ENCODE measurements around the gene ITPR2.
A peak's percentile ranks its signal among the peaks of the same experiment; 100 is the strongest.

The ITPR2 gene

GRCh38 chr12:26373606-26374495 lies 459.1 kb downstream of the ITPR2 start:
- no peak for DNase-seq (ENCODE audit: low read depth, low spot score)
- no peak overlapping the region for H3K4me3 ChIP-seq (ENCODE audit: low read length)

GRCh38 chr12:26372866-26373265 lies 460.1 kb downstream of the ITPR2 start:
- no peak overlapping the region for H3K4me3 ChIP-seq (ENCODE audit: low read length)
- DNase-seq (ENCODE audit: low read depth, low spot score) = no peak

- DNase-seq (ENCODE audit: low read depth, low spot score) = no peak
- no peak overlapping the region for H3K4me3 ChIP-seq (ENCODE audit: low read length)
These were observed 462.9 kb downstream of the ITPR2 start for GRCh38 chr12:26370098-26370497.

GRCh38 chr12:26369588-26369987 lies 463.4 kb downstream of the ITPR2 start:
- no peak overlapping the region for H3K4me3 ChIP-seq (ENCODE audit: low read length)
- no peak for DNase-seq (ENCODE audit: low read depth, low spot score)

GRCh38 chr12:26367991-26368730 lies 464.8 kb downstream of the ITPR2 start:
- no peak for DNase-seq (ENCODE audit: low read depth, low spot score)
- H3K4me3 ChIP-seq (ENCODE audit: low read length) = no peak overlapping the region

GRCh38 chr12:26361964-26362363 lies 471.0 kb downstream of the ITPR2 start:
- no peak for DNase-seq (ENCODE audit: low read depth, low spot score)
- no peak overlapping the region for H3K4me3 ChIP-seq (ENCODE audit: low read length)

- DNase-seq (ENCODE audit: low read depth, low spot score) = no peak
- no peak overlapping the region for H3K4me3 ChIP-seq (ENCODE audit: low read length)
These were observed 472.9 kb downstream of the ITPR2 start for GRCh38 chr12:26360062-26360461.

GRCh38 chr12:26359576-26359975 lies 473.4 kb downstream of the ITPR2 start:
- no peak overlapping the region for H3K4me3 ChIP-seq (ENCODE audit: low read length)
- no peak for DNase-seq (ENCODE audit: low read depth, low spot score)

- DNase-seq (ENCODE audit: low read depth, low spot score) = no peak
- no peak overlapping the region for H3K4me3 ChIP-seq (ENCODE audit: low read length)
These were observed 474.3 kb downstream of the ITPR2 start for GRCh38 chr12:26358651-26359050.

- H3K4me3 ChIP-seq (ENCODE audit: low read length) = no peak overlapping the region
- no peak for DNase-seq (ENCODE audit: low read depth, low spot score)
These were observed 485.7 kb downstream of the ITPR2 start for GRCh38 chr12:26347300-26347699.

- H3K4me3 ChIP-seq (ENCODE audit: low read length) = no peak overlapping the region
- no peak for DNase-seq (ENCODE audit: low read depth, low spot score)
These were observed 486.3 kb downstream of the ITPR2 start for GRCh38 chr12:26346736-26347135.

GRCh38 chr12:26345471-26346003 lies 487.5 kb downstream of the ITPR2 start:
- H3K4me3 ChIP-seq (ENCODE audit: low read length) = no peak overlapping the region
- peak; percentile 53 for DNase-seq (ENCODE audit: low read depth, low spot score)

- H3K4me3 ChIP-seq (ENCODE audit: low read length) = no peak overlapping the region
- DNase-seq (ENCODE audit: low read depth, low spot score) = no peak
These were observed 491.5 kb downstream of the ITPR2 start for GRCh38 chr12:26341491-26341890.

GRCh38 chr12:26340649-26341048 lies 492.3 kb downstream of the ITPR2 start:
- H3K4me3 ChIP-seq (ENCODE audit: low read length) = no peak overlapping the region
- DNase-seq (ENCODE audit: low read depth, low spot score) = peak; percentile 39

- H3K4me3 ChIP-seq (ENCODE audit: low read length) = no peak overlapping the region
- no peak for DNase-seq (ENCODE audit: low read depth, low spot score)
These were observed 493.0 kb downstream of the ITPR2 start for GRCh38 chr12:26339976-26340375.

GRCh38 chr12:26338586-26339572 lies 494.1 kb downstream of the ITPR2 start:
- no peak for DNase-seq (ENCODE audit: low read depth, low spot score)
- no peak overlapping the region for H3K4me3 ChIP-seq (ENCODE audit: low read length)

- no peak overlapping the region for H3K4me3 ChIP-seq (ENCODE audit: low read length)
- DNase-seq (ENCODE audit: low read depth, low spot score) = no peak
These were observed 497.3 kb downstream of the ITPR2 start for GRCh38 chr12:26335651-26336050.

- no peak overlapping the region for H3K4me3 ChIP-seq (ENCODE audit: low read length)
- no peak for DNase-seq (ENCODE audit: low read depth, low spot score)
These were observed 498.3 kb downstream of the ITPR2 start for GRCh38 chr12:26334621-26335124.

- H3K4me3 ChIP-seq (ENCODE audit: low read length) = no peak overlapping the region
- DNase-seq (ENCODE audit: low read depth, low spot score) = no peak
These were observed 501.0 kb downstream of the ITPR2 start for GRCh38 chr12:26331960-26332359.

Measured in Jurkat, Clone E6-1 (cell line).